Inferior parietal cortex (tissue), 1 donor: ENCODE results near the gene ST7L.
"Not testable (repeated sequence)": the region's sequence is repeated elsewhere in the genome, so short reads cannot be mapped to it uniquely, and the experiment has no call there.

ENCODE experiments used
- DNase-seq: peaks from one replicate; pipeline ENCODE4 v3.0.0-alpha.2; 2016; ENCODE audit errors: extremely low spot score

The ST7L gene

GRCh38 chr1:112492076-112492475, 126.9 kb downstream of the ST7L start:
- no peak for DNase-seq

GRCh38 chr1:112488141-112488540, 130.8 kb downstream of the ST7L start:
- no peak for DNase-seq

- not testable (repeated sequence) for DNase-seq
These were observed 131.3 kb downstream of the ST7L start for GRCh38 chr1:112487686-112488085.

GRCh38 chr1:112486063-112486462, 132.9 kb downstream of the ST7L start:
- not testable (repeated sequence) for DNase-seq

- no peak for DNase-seq
These were observed 140.6 kb downstream of the ST7L start for GRCh38 chr1:112478314-112478713.

- DNase-seq, result no peak
These were observed 141.4 kb downstream of the ST7L start for GRCh38 chr1:112477550-112477949.
